ENCODE data around the gene RENBP. TPM values are rescaled to one million over a fixed set of nuclear protein-coding genes. Genes with fewer than 3 reads are reported as not detected.
A peak's percentile ranks its signal among the peaks of the same experiment; 100 is the strongest.

The RENBP gene
- total RNA-seq, 2 experiments from 2014 or later: 14.3 to 15.8 TPM

DNA sequence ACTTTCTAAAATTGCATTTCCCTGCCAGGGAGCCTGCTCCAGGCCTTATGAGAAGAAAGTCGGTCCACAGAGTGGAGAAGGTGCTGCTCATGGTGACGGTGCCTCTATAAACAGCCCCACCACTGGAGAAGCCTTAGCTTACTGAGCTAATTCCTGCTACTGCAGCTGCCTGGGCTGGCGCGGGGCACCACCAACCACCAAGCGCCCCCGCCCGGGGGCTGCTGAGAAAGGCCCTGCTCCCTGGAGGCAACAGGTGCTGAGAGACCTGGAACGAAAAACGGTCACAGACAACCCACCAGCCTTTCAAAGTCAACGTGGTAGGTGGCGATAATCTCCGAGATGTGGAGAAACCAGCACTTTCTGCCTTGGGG, 24.3 kb upstream of the RENBP start:
- no peak for ATAC-seq
- Mint-ChIP-seq H3K9me3 (no peaks in the 10 kb centered on the region), H3K4me3 (peak overlapping the region; percentile 93), H3K4me1 (ENCODE audit: low read depth) (peaks cover 21% of the 10 kb centered on the region), H3K27ac (peak overlapping the region; percentile 95), H3K36me3 (ENCODE audit: low read depth) (peaks cover 49% of the 10 kb centered on the region), H3K27me3 (no peaks in the 10 kb centered on the region)
- peak; percentile 58 for DNase-seq
- intact Hi-C loops (cut with micrococcal nuclease): no loop called here
- POLR2A ChIA-PET: interaction anchor here (1.2 to 12.0 kb wide), 6 partner anchors 11 to 46 kb away, joined by 3 to 105 read pairs (median 23); partner anchors contain the start of gene ARHGAP4
- TF ChIP-seq, protein P1, sequence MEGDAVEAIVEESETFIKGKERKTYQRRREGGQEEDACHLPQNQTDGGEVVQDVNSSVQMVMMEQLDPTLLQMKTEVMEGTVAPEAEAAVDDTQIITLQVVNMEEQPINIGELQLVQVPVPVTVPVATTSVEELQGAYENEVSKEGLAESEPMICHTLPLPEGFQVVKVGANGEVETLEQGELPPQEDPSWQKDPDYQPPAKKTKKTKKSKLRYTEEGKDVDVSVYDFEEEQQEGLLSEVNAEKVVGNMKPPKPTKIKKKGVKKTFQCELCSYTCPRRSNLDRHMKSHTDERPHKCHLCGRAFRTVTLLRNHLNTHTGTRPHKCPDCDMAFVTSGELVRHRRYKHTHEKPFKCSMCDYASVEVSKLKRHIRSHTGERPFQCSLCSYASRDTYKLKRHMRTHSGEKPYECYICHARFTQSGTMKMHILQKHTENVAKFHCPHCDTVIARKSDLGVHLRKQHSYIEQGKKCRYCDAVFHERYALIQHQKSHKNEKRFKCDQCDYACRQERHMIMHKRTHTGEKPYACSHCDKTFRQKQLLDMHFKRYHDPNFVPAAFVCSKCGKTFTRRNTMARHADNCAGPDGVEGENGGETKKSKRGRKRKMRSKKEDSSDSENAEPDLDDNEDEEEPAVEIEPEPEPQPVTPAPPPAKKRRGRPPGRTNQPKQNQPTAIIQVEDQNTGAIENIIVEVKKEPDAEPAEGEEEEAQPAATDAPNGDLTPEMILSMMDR (IDR thresholded peaks at IDR 0.05): no peak
- CTCF ChIA-PET: interaction anchor here (1.2 to 4.4 kb wide), 4 partner anchors 21 to 43 kb away, joined by 4 to 40 read pairs (median 7); partner anchors contain the start of genes ARHGAP4 and NAA10

DNA sequence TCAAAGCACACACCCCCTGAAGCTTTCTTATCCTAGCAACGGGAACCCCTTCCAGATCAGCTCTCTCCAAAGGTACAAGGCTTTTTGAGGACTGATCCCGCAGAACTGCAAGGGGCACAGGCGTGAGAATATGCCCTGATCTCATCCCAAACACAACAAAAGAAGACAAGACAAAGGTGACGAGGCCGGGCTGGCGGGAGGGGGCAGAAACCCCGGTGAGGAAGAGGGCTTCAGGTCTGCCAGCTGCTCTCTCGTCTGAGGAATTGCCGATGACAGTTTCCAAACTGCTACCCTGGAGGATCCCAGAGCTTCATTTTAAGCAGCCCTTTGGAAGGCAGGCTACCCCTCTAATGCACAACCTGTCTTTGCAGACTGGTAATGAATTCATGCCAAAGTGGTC, 23.8 kb upstream of the RENBP start:
- ATAC-seq (no peak), DNase-seq (no peak)
- POLR2A ChIA-PET: interaction anchor here (1.5 to 12.0 kb wide), 8 partner anchors 10 to 46 kb away, joined by 3 to 105 read pairs (median 13); partner anchors contain the start of genes ARHGAP4 and NAA10
- TF ChIP-seq, protein P1 (IDR thresholded peaks at IDR 0.05): no peak
- Mint-ChIP-seq H3K4me1 (ENCODE audit: low read depth) (peaks cover 21% of the 10 kb centered on the region), H3K9me3 (no peaks in the 10 kb centered on the region), H3K27ac (peak overlapping the region; percentile 95), H3K4me3 (peak overlapping the region; percentile 93), H3K27me3 (no peaks in the 10 kb centered on the region), H3K36me3 (ENCODE audit: low read depth) (peaks cover 47% of the 10 kb centered on the region)
- intact Hi-C loops (cut with micrococcal nuclease): no loop called here
- CTCF ChIA-PET: interaction anchor here (0.9 to 4.4 kb wide), 8 partner anchors 15 to 176 kb away, joined by 3 to 40 read pairs (median 5); partner anchors contain the start of genes ARHGAP4 and NAA10

DNA sequence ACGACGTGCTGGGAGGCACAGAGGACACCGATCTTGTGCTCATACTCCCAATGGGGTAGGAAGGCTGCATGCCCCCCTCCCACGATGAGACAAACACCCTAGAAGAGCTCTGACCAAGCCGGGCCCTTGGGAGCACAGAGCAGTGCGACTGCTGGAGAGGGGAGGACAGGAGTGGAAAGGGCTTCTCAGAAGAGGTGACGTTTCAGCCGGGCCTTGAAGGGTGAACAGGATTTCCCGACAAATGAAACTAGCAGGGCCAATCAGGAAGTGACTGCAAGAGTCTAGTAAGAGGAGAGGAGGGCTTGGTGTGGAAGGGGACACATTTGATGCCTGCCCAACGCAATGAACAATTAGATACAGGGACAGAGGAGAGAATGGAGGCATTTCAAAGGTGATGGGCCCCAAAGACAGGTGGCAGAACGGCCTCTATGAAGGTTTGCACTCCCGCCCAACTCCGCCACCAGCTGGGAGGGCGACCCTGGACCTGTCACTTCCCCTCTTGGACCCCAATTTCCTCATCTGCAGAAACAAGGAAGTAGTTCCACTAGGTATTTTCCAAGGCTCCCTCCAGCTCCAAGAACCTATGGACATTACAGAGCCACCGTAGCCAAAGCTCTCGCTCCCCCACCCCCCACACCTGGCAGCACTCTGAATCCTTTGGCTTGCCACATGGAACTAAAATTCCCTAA, 23.2 kb upstream of the RENBP start:
- intact Hi-C loops (cut with micrococcal nuclease): no loop called here
- peak; percentile 58 for DNase-seq
- CTCF ChIA-PET: interaction anchor here (0.9 to 4.4 kb wide), 8 partner anchors 15 to 175 kb away, joined by 3 to 40 read pairs (median 5); partner anchors contain the start of genes ARHGAP4 and NAA10
- Mint-ChIP-seq H3K27ac (peak overlapping the region; percentile 95), H3K4me1 (ENCODE audit: low read depth) (peaks cover 21% of the 10 kb centered on the region), H3K4me3 (peak overlapping the region; percentile 93), H3K36me3 (ENCODE audit: low read depth) (peaks cover 47% of the 10 kb centered on the region), H3K9me3 (no peaks in the 10 kb centered on the region), H3K27me3 (no peaks in the 10 kb centered on the region)
- TF ChIP-seq, protein P1 (IDR thresholded peaks at IDR 0.05): no peak
- POLR2A ChIA-PET: interaction anchor here (1.0 to 12.0 kb wide), 10 partner anchors 8 to 430 kb away, joined by 3 to 105 read pairs (median 8); partner anchors contain the start of genes ARHGAP4, NAA10 and RPL10
- peak; percentile 9 for ATAC-seq

DNA sequence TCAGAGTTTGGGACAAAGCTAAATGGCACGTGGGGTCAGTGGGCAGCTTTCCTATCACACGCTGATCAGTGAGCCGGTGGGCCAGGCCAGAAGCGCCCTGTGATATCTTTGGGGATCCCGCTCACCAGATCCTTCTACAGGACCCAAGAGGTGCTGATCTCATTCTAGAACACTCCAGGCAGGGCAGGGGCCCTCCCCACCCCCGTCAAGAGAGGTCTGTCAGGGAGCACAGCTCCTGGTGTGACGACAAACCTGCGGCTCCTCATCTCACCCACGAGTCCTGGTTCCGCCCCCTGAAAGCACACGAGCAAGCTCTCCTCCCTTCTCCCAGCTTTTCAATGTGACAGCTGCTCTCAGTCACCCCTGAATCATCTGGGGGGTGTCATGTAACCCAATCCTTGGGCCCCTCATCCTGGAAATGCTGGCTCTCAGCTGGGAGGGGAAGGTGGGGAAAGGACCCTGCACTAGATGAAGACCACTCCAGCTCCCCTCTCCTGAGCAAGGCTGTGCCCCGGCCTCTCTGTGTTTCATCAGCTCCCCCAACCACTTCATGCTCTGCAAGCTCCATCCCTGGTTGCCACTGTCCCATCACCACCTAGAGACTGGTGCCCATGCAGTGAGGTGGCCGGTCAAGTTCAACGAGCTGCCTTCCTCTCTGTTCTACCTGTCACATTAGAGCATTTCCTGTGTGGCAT, 22.5 kb upstream of the RENBP start:
- CTCF ChIA-PET: interaction anchor here (0.7 to 4.4 kb wide), 7 partner anchors 14 to 203 kb away, joined by 3 to 40 read pairs (median 5); partner anchors contain the start of genes NAA10 and PLXNB3
- intact Hi-C loops (cut with micrococcal nuclease): no loop called here
- peaks cover 21% of the 10 kb centered on the region for H3K4me1 Mint-ChIP-seq (ENCODE audit: low read depth)
- H3K36me3 Mint-ChIP-seq (ENCODE audit: low read depth): peaks cover 50% of the 10 kb centered on the region
- peak overlapping the region; percentile 95 for H3K27ac Mint-ChIP-seq
- peak; percentile 46 for ATAC-seq
- no peaks in the 10 kb centered on the region for H3K27me3 Mint-ChIP-seq
- no peaks in the 10 kb centered on the region for H3K9me3 Mint-ChIP-seq
- peak overlapping the region; percentile 93 for H3K4me3 Mint-ChIP-seq
- POLR2A ChIA-PET: interaction anchor here (0.5 to 12.0 kb wide), 10 partner anchors 8 to 431 kb away, joined by 3 to 105 read pairs (median 5); partner anchors contain the start of genes ARHGAP4, NAA10 and RPL10
- TF ChIP-seq, protein P1 (IDR thresholded peaks at IDR 0.05): no peak
- DNase-seq: peak; percentile 81
